GM23338 (cell line): ENCODE data around the gene STYK1. TPM values are rescaled to one million over a fixed set of nuclear protein-coding genes. Genes with fewer than 3 reads are reported as not detected.

Experiments
- ATAC-seq: fragments of 200-7000 bp; cut with Tn5 transposase; 3 replicates; pipeline ENCODE4 v1.9.1; 2020
- DNase-seq: peaks from one replicate; pipeline ENCODE4 v3.0.0-alpha.2; 2015; ENCODE audit warnings: low spot score
- H2AFZ ChIP-seq: fragments of 200-600 bp; sonication (generic); 2 replicates; pipeline ENCODE4 v1.8.0; 2016; ENCODE audit warnings: antibody characterized with exemption, mild to moderate bottlenecking, moderate library complexity
- H3F3A ChIP-seq: fragments of 200-600 bp; sonication (generic); replicated peaks from 2 replicates; pipeline ENCODE4 v1.8.0; 2017; ENCODE audit warnings: antibody characterized with exemption, mixed run types, low read depth
- H3K27ac ChIP-seq: fragments of 200-600 bp; sonication (generic); 2 replicates; pipeline ENCODE4 v1.6.1; 2016; ENCODE audit warnings: low read depth
- H3K27me3 ChIP-seq: fragments of 200-600 bp; sonication (generic); 2 replicates; pipeline ENCODE4 v1.8.0; 2016; ENCODE audit warnings: mild to moderate bottlenecking, mixed run types, moderate library complexity; ENCODE audit not compliant: insufficient read depth
- H3K36me3 ChIP-seq: fragments of 200-600 bp; sonication (generic); 2 replicates; pipeline ENCODE4 v1.8.0; 2016; ENCODE audit warnings: mild to moderate bottlenecking; ENCODE audit not compliant: insufficient read depth
- H3K4me1 ChIP-seq: fragments of 200-600 bp; sonication (generic); 2 replicates; pipeline ENCODE4 v1.8.0; 2016; ENCODE audit warnings: mild to moderate bottlenecking, moderate library complexity; ENCODE audit not compliant: insufficient read depth
- H3K4me2 ChIP-seq: fragments of 200-600 bp; sonication (generic); 2 replicates; pipeline ENCODE4 v1.7.1; 2017; ENCODE audit warnings: mixed run types
- H3K4me3 ChIP-seq: fragments of 200-600 bp; sonication (generic); 2 replicates; pipeline ENCODE4 v1.6.1; 2016; ENCODE audit warnings: mixed run types
- H3K79me2 ChIP-seq: fragments of 200-600 bp; sonication (generic); replicated peaks from 2 replicates; pipeline ENCODE4 v1.8.0; 2017; ENCODE audit warnings: mild to moderate bottlenecking; ENCODE audit not compliant: insufficient read depth
- H3K9me2 ChIP-seq: fragments of 200-600 bp; sonication (generic); 2 replicates; pipeline ENCODE4 v1.8.0; 2017; ENCODE audit not compliant: insufficient read depth
- H4K20me1 ChIP-seq: fragments of 200-600 bp; sonication (generic); replicated peaks from 2 replicates; pipeline ENCODE4 v1.8.0; 2017; ENCODE audit warnings: mild to moderate bottlenecking; ENCODE audit not compliant: insufficient read depth
- H3K27ac Mint-ChIP-seq: 2 replicates; pipeline ENCODE4 v1.8.0; 2020; ENCODE audit warnings: inconsistent platforms, mild to moderate bottlenecking, moderate library complexity, mixed read lengths
- H3K27me3 Mint-ChIP-seq: 3 replicates; pipeline ENCODE4 v1.8.0; 2022; ENCODE audit warnings: low read depth, mild to moderate bottlenecking, moderate library complexity, mixed read lengths, inconsistent platforms; ENCODE audit not compliant: insufficient read depth, poor library complexity
- H3K36me3 Mint-ChIP-seq: 3 replicates; pipeline ENCODE4 v1.8.0; 2021; ENCODE audit warnings: low read depth, mild to moderate bottlenecking, inconsistent platforms, moderate library complexity, mixed read lengths
- H3K4me1 Mint-ChIP-seq: 3 replicates; pipeline ENCODE4 v1.8.0; 2020; ENCODE audit warnings: mild to moderate bottlenecking, inconsistent platforms, mixed read lengths
- H3K4me3 Mint-ChIP-seq: 3 replicates; pipeline ENCODE4 v1.8.0; 2021; ENCODE audit warnings: moderate library complexity, mild to moderate bottlenecking, inconsistent platforms, mixed read lengths
- H3K9me3 Mint-ChIP-seq: 3 replicates; pipeline ENCODE4 v1.8.0; 2020; ENCODE audit warnings: moderate library complexity, mild to moderate bottlenecking, inconsistent platforms, mixed read lengths
- CREB1 ChIP-seq: fragments of 250-450 bp; sonication (Bioruptor Pico); IDR thresholded peaks from 2 replicates; pipeline ENCODE4 v1.5.0; 2020; ENCODE audit warnings: low read depth, mild to moderate bottlenecking, moderate library complexity
- EZH2 ChIP-seq: fragments of 200-600 bp; sonication (generic); IDR thresholded peaks from one replicate; pipeline ENCODE4 v1.8.0; 2017; ENCODE audit warnings: antibody characterized with exemption, mild to moderate bottlenecking, low read depth; ENCODE audit not compliant: unreplicated experiment
- EZH2phosphoT487 ChIP-seq: fragments of 200-600 bp; sonication (generic); IDR thresholded peaks from one replicate; pipeline ENCODE4 v1.8.1; 2018; ENCODE audit warnings: antibody characterized with exemption; ENCODE audit not compliant: unreplicated experiment
- JUNB ChIP-seq: IDR thresholded peaks from one replicate; pipeline ENCODE4 v1.6.1; 2016; ENCODE audit warnings: antibody characterized with exemption; ENCODE audit not compliant: unreplicated experiment
- NANOG ChIP-seq: IDR thresholded peaks from 2 replicates; pipeline ENCODE4 v1.6.1; 2016; ENCODE audit warnings: antibody characterized with exemption, borderline replicate concordance
- POLR2AphosphoS5 ChIP-seq: IDR thresholded peaks from 2 replicates; pipeline ENCODE4 v1.6.1; 2016; ENCODE audit warnings: antibody characterized with exemption, low read depth
- REST ChIP-seq: IDR thresholded peaks from one replicate; pipeline ENCODE4 v1.6.1; 2018; ENCODE audit warnings: antibody characterized with exemption; ENCODE audit not compliant: unreplicated experiment
- STAT1 ChIP-seq: IDR thresholded peaks from one replicate; pipeline ENCODE4 v1.6.1; 2016; ENCODE audit warnings: antibody characterized with exemption; ENCODE audit not compliant: unreplicated experiment
- ZNF114 ChIP-seq: fragments of 250-450 bp; sonication (Bioruptor Pico); IDR thresholded peaks from 2 replicates; pipeline ENCODE4 v1.5.0; 2020; ENCODE audit warnings: mild to moderate bottlenecking, moderate library complexity
- ZNF331 ChIP-seq: fragments of 250-450 bp; sonication (Bioruptor Pico); IDR thresholded peaks from 2 replicates; pipeline ENCODE4 v1.5.0; 2020; ENCODE audit warnings: low read depth, mild to moderate bottlenecking, moderate library complexity
- ZNF462 ChIP-seq: fragments of 250-450 bp; sonication (Bioruptor Pico); IDR thresholded peaks from 2 replicates; pipeline ENCODE4 v1.5.0; 2020; ENCODE audit warnings: mild to moderate bottlenecking, moderate library complexity
- polyA plus RNA-seq: library from polyadenylated mRNA; unstranded; fragments of >200 nt; fragmentation: Nextera tagmentation; extraction: Ambion mirVana; gene quantifications from 2 replicates; pipeline ENCODE4 v1.2.1, GENCODE V29; 2016
- total RNA-seq: library from RNA; depleted of rRNA; stranded (reverse); fragments of >200 nt; shearing (Covaris generic); gene quantifications from 2 replicates; pipeline ENCODE4 v1.2.3, GENCODE V29; 2014
- TF ChIP-seq, protein P1 (sequence below), 2 experiments: fragments of 200-600 bp in 1 of 2; sonication (generic) in 1 of 2; conservative IDR thresholded peaks; 2 replicates each; pipeline versions ENCODE4 v1.5.1 to v1.6.1; 2016 to 2017; ENCODE audit warnings: antibody characterized with exemption in 2 of 2, low read depth in 2 of 2, mild to moderate bottlenecking in 2 of 2, moderate library complexity in 1 of 2
- TF ChIP-seq, protein P2 (sequence below): IDR thresholded peaks from 2 replicates; pipeline ENCODE4 v1.6.1; 2016; ENCODE audit warnings: antibody characterized with exemption

Gene STYK1
- total and polyA plus RNA-seq, 2 experiments from 2014 or later, result 1.2 to 1.8 TPM

DNA sequence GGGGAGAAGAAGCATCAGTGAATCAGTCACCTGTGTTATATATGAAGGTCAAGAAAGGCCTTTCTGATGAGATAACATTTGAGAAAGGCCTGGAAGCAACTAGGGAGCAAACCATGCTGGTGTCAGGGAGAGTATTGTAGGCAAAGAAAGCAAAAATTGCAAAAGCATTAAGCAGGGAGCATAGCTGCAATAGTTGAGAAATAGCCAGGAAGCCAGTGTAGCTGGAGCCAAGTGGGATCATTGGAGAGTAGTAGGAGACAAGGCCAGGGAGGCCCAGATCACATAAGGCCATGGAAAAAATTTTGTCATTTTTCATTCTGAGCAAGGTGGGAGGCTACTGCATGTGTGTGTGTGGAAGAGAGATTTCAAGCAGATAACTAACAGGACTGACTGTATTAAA is 41.6 kb downstream of the STYK1 start:
- Histone ChIP-seq H3K9me2 (no peaks in the 10 kb centered on the region), H3K27me3 (no peaks in the 10 kb centered on the region), H3K79me2 (no peaks in the 10 kb centered on the region), H3K4me1 (peaks cover 9% of the 10 kb centered on the region), H2AFZ (no peak overlapping the region), H3K4me3 (no peak overlapping the region), H3K36me3 (no peaks in the 10 kb centered on the region), H3K27ac (no peak overlapping the region), H3K4me2 (no peak overlapping the region), H4K20me1 (no peaks in the 10 kb centered on the region), H3F3A (no peaks in the 10 kb centered on the region)
- no peak overlapping the region for H3K4me3 Mint-ChIP-seq
- H3K4me1 Mint-ChIP-seq, result peaks cover 15% of the 10 kb centered on the region; the same call in 2 of the 3 replicates
- no peak overlapping the region for H3K27ac Mint-ChIP-seq
- H3K27me3 Mint-ChIP-seq, result peaks cover 4% of the 10 kb centered on the region
- no peaks in the 10 kb centered on the region for H3K9me3 Mint-ChIP-seq
- ATAC-seq (no peak), DNase-seq (no peak)
- no peak for TF ChIP-seq ZNF462 (CRISPR knock-in tag)
- TF ChIP-seq, protein P1, sequence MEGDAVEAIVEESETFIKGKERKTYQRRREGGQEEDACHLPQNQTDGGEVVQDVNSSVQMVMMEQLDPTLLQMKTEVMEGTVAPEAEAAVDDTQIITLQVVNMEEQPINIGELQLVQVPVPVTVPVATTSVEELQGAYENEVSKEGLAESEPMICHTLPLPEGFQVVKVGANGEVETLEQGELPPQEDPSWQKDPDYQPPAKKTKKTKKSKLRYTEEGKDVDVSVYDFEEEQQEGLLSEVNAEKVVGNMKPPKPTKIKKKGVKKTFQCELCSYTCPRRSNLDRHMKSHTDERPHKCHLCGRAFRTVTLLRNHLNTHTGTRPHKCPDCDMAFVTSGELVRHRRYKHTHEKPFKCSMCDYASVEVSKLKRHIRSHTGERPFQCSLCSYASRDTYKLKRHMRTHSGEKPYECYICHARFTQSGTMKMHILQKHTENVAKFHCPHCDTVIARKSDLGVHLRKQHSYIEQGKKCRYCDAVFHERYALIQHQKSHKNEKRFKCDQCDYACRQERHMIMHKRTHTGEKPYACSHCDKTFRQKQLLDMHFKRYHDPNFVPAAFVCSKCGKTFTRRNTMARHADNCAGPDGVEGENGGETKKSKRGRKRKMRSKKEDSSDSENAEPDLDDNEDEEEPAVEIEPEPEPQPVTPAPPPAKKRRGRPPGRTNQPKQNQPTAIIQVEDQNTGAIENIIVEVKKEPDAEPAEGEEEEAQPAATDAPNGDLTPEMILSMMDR (conservative IDR thresholded peaks at IDR 0.05; ENCODE audit: low read depth in 2 of 2), result no peak
- no peak for TF ChIP-seq NANOG
- TF ChIP-seq REST, result no peak
- no peak for TF ChIP-seq ZNF114 (CRISPR knock-in tag)
- no peak for TF ChIP-seq STAT1
- no peak for TF ChIP-seq CREB1 (CRISPR knock-in tag)
- TF ChIP-seq, protein P2, sequence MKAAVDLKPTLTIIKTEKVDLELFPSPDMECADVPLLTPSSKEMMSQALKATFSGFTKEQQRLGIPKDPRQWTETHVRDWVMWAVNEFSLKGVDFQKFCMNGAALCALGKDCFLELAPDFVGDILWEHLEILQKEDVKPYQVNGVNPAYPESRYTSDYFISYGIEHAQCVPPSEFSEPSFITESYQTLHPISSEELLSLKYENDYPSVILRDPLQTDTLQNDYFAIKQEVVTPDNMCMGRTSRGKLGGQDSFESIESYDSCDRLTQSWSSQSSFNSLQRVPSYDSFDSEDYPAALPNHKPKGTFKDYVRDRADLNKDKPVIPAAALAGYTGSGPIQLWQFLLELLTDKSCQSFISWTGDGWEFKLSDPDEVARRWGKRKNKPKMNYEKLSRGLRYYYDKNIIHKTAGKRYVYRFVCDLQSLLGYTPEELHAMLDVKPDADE, result no peak
- TF ChIP-seq JUNB, result no peak
- TF ChIP-seq POLR2AphosphoS5, result no peak
- TF ChIP-seq EZH2, result no peak
- no peak for TF ChIP-seq ZNF331 (CRISPR knock-in tag)
- TF ChIP-seq EZH2phosphoT487, result no peak
- no peaks in the 10 kb centered on the region for H3K36me3 Mint-ChIP-seq
